Right renal pelvis (tissue), 4 donors: ENCODE measurements around the gene CLIC3. TPM values are rescaled to one million over a fixed set of nuclear protein-coding genes. Genes with fewer than 3 reads are reported as not detected.

Source experiments
- polyA plus RNA-seq, 4 donors: library from polyadenylated mRNA; unstranded; fragments of 120-200 nt; gene quantifications; one replicate each; pipeline ENCODE4 v1.2.1, GENCODE V29; 2013; ENCODE audit not compliant: insufficient read length in 4 of 4

The CLIC3 gene
- polyA plus RNA-seq, 4 donors, result 0.28 to 1.2 (median 0.50) TPM

Other genes with a start within 250 kb of the CLIC3 start
- gene LCN6, start 248.0 kb downstream of the CLIC3 start, polyA plus RNA-seq, result under 1 TPM in 1 of 4 donors, not detected in 3; 0.34 TPM
- under 1 TPM; 0.17 to 0.30 (median 0.25) TPM for gene LCN8, start 238.3 kb downstream of the CLIC3 start, polyA plus RNA-seq
- under 1 TPM in 2 of 4 donors, not detected in 2; 0.06 to 0.08 TPM for gene LCN15, start 232.1 kb downstream of the CLIC3 start, polyA plus RNA-seq
- 10 to 100 TPM; 69.6 to 89.4 (median 73.2) TPM for gene TMEM141, start 205.2 kb downstream of the CLIC3 start, polyA plus RNA-seq
- 1 to 10 TPM; 4.8 to 6.2 (median 5.2) TPM for gene CCDC183, start 200.2 kb downstream of the CLIC3 start, polyA plus RNA-seq
- gene RABL6, start 188.6 kb downstream of the CLIC3 start, polyA plus RNA-seq, result 10 to 100 TPM; 56.6 to 76.5 (median 64.3) TPM
- gene AJM1, start 154.1 kb downstream of the CLIC3 start, polyA plus RNA-seq, result 1 to 10 TPM in 2 of 4 donors, under 1 TPM in 2; 0.67 to 1.7 (median 0.96) TPM
- gene PHPT1, start 147.2 kb downstream of the CLIC3 start, polyA plus RNA-seq, result 100 to 1,000 TPM in 1 of 4 donors, 10 to 100 TPM in 3; 79.2 to 145 (median 81.4) TPM
- gene MAMDC4, start 144.2 kb downstream of the CLIC3 start, polyA plus RNA-seq, result 10 to 100 TPM in 1 of 4 donors, 1 to 10 TPM in 3; 6.0 to 10.6 (median 6.9) TPM
- 100 to 1,000 TPM; 317 to 400 (median 357) TPM for gene EDF1, start 130.3 kb downstream of the CLIC3 start, polyA plus RNA-seq
- 10 to 100 TPM; 11.3 to 16.8 (median 12.4) TPM for gene TRAF2, start 110.1 kb downstream of the CLIC3 start, polyA plus RNA-seq
- gene FBXW5, start 51.8 kb downstream of the CLIC3 start, polyA plus RNA-seq, result 10 to 100 TPM; 38.7 to 67.9 (median 43.5) TPM
- gene C8G, start 51.3 kb downstream of the CLIC3 start, polyA plus RNA-seq, result 1 to 10 TPM in 2 of 4 donors, under 1 TPM in 2; 0.36 to 1.1 (median 0.90) TPM
- gene LCN12, start 44.3 kb downstream of the CLIC3 start, polyA plus RNA-seq, result 10 to 100 TPM; 21.8 to 36.8 (median 29.4) TPM
- gene PTGDS, start 19.1 kb downstream of the CLIC3 start, polyA plus RNA-seq, result 100 to 1,000 TPM in 1 of 4 donors, 10 to 100 TPM in 3; 27.8 to 104 (median 33.5) TPM
- gene LCNL1, start 13.6 kb downstream of the CLIC3 start, polyA plus RNA-seq, result under 1 TPM; 0.08 to 0.35 (median 0.19) TPM
- gene PAXX, start 4.1 kb downstream of the CLIC3 start, polyA plus RNA-seq, result 10 to 100 TPM; 26.9 to 46.1 (median 31.5) TPM
- 10 to 100 TPM; 33.3 to 57.9 (median 40.2) TPM for gene ABCA2, start 31.7 kb upstream of the CLIC3 start, polyA plus RNA-seq
- under 1 TPM in 2 of 4 donors, not detected in 2; 0.04 to 0.11 TPM for gene FUT7, start 35.5 kb upstream of the CLIC3 start, polyA plus RNA-seq
- 10 to 100 TPM; 22.8 to 47.1 (median 26.5) TPM for gene NPDC1, start 49.6 kb upstream of the CLIC3 start, polyA plus RNA-seq
- 1 to 10 TPM; 3.4 to 7.4 (median 4.2) TPM for gene ENTPD2, start 57.5 kb upstream of the CLIC3 start, polyA plus RNA-seq
- gene SAPCD2, start 74.0 kb upstream of the CLIC3 start, polyA plus RNA-seq, result 1 to 10 TPM; 5.4 to 9.5 (median 6.0) TPM
- 1 to 10 TPM; 4.6 to 6.6 (median 5.6) TPM for gene UAP1L1, start 80.9 kb upstream of the CLIC3 start, polyA plus RNA-seq
- 10 to 100 TPM; 46.4 to 62.2 (median 53.4) TPM for gene MAN1B1, start 90.4 kb upstream of the CLIC3 start, polyA plus RNA-seq
- 10 to 100 TPM in 3 of 4 donors, 1 to 10 TPM in 1; 9.7 to 41.8 (median 18.2) TPM for gene DPP7, start 118.2 kb upstream of the CLIC3 start, polyA plus RNA-seq
- under 1 TPM in 2 of 4 donors, not detected in 2; 0.04 to 0.12 TPM for gene GRIN1, start 142.6 kb upstream of the CLIC3 start, polyA plus RNA-seq
- gene LRRC26, start 173.5 kb upstream of the CLIC3 start, polyA plus RNA-seq, result under 1 TPM in 1 of 4 donors, not detected in 3; 0.16 TPM
- not detected for gene TMEM210, start 175.5 kb upstream of the CLIC3 start, polyA plus RNA-seq
- gene ANAPC2, start 192.0 kb upstream of the CLIC3 start, polyA plus RNA-seq, result 10 to 100 TPM; 37.1 to 50.4 (median 40.9) TPM
- 10 to 100 TPM; 42.7 to 70.4 (median 47.7) TPM for gene SSNA1, start 192.1 kb upstream of the CLIC3 start, polyA plus RNA-seq
- gene TPRN, start 204.2 kb upstream of the CLIC3 start, polyA plus RNA-seq, result 10 to 100 TPM; 12.9 to 18.6 (median 14.1) TPM
- gene TMEM203, start 209.1 kb upstream of the CLIC3 start, polyA plus RNA-seq, result 10 to 100 TPM; 44.6 to 49.8 (median 47.4) TPM
- gene NDOR1, start 209.1 kb upstream of the CLIC3 start, polyA plus RNA-seq, result 10 to 100 TPM; 10.0 to 16.0 (median 10.9) TPM
- gene RNF208, start 225.7 kb upstream of the CLIC3 start, polyA plus RNA-seq, result 10 to 100 TPM in 2 of 4 donors, 1 to 10 TPM in 2; 7.9 to 16.3 (median 10.1) TPM
- gene CYSRT1, start 228.6 kb upstream of the CLIC3 start, polyA plus RNA-seq, result 10 to 100 TPM in 2 of 4 donors, 1 to 10 TPM in 2; 4.9 to 14.2 (median 10.8) TPM
- gene RNF224, start 230.9 kb upstream of the CLIC3 start, polyA plus RNA-seq, result 10 to 100 TPM in 1 of 4 donors, 1 to 10 TPM in 3; 5.1 to 14.5 (median 9.7) TPM
- 10 to 100 TPM in 1 of 4 donors, 1 to 10 TPM in 3; 4.7 to 11.9 (median 7.3) TPM for gene SLC34A3, start 234.3 kb upstream of the CLIC3 start, polyA plus RNA-seq
- gene TUBB4B, start 244.7 kb upstream of the CLIC3 start, polyA plus RNA-seq, result 100 to 1,000 TPM; 343 to 454 (median 348) TPM